H1 (cell line): ENCODE data around the gene TCF19. TPM values are rescaled to one million over a fixed set of nuclear protein-coding genes. Genes with fewer than 3 reads are reported as not detected.

ENCODE experiments used
- CHD7 ChIP-seq: fragments of 300-600 bp; sonication (generic); IDR thresholded peaks from 2 replicates; pipeline ENCODE4 v1.7.1; 2012; ENCODE audit warnings: low read length, moderate library complexity, mild to moderate bottlenecking, inconsistent platforms; ENCODE audit not compliant: insufficient replicate concordance
- CTCF ChIP-seq, 3 experiments: IDR thresholded peaks; 1 replicate in 2 of 3; 2 replicates in 1 of 3; pipeline versions ENCODE4 v1.5.1 to v1.6.1; 2011; ENCODE audit warnings: low read length in 3 of 3, mild to moderate bottlenecking in 3 of 3, inconsistent platforms in 2 of 3, low read depth in 1 of 3, moderate library complexity in 1 of 3; ENCODE audit not compliant: insufficient read depth in 1 of 3; ENCODE audit errors: control extremely low read depth in 1 of 3
- HDAC2 ChIP-seq, 2 experiments: fragments of 300-600 bp in 1 of 2; sonication (generic) in 1 of 2; IDR thresholded peaks; 2 replicates each; pipeline ENCODE4 v1.6.1; 2011 to 2012; ENCODE audit warnings: low read depth in 2 of 2, low read length in 2 of 2, mild to moderate bottlenecking in 2 of 2, moderate library complexity in 2 of 2, borderline replicate concordance in 1 of 2, inconsistent platforms in 1 of 2
- polyA plus RNA-seq, 7 experiments: library from polyadenylated mRNA; depleted of rRNA in 3 of 7; stranded (reverse) in 5 of 7; unstranded in 2 of 7; fragments of >200 nt in 5 of 7; fragments of 200-250 nt in 2 of 7; gene quantifications; 1 replicate in 5 of 7; 2 replicates in 1 of 7; 4 replicates in 1 of 7; pipeline versions ENCODE4 v1.2.1 to v1.2.3, GENCODE V29; 2011 to 2013; ENCODE audit warnings: missing spikeins in 2 of 7, mixed read lengths in 2 of 7
- total RNA-seq: library from RNA; stranded (reverse); fragmentation: NEBNext Ultra II Directional; extraction: Animal tissue kit (Norgen Biotek cat#: 25700); gene quantifications from 2 replicates; pipeline ENCODE4 v1.2.1, GENCODE V29; 2021

The TCF19 gene
- total and polyA plus RNA-seq, 2 of the 8 experiments (the other 6 are each of a cell fraction or from before 2014, with no cell fraction given) = 7.2 to 11.0 TPM

- TF ChIP-seq CTCF (IDR thresholded peaks at IDR 0.05; ENCODE audit: control extremely low read depth in 1 of 3, insufficient read depth in 1 of 3, low read depth in 1 of 3, low read length in 3 of 3) (peak in 2 of 3 experiments; percentile 12 to 35; a peak in 1 of 4 replicates), HDAC2 (IDR thresholded peaks at IDR 0.05; ENCODE audit: borderline replicate concordance in 1 of 2, low read depth in 2 of 2, low read length in 2 of 2) (no peak), CHD7 (no peak)
- TF ChIP-seq, all 59 proteins: peak for 2
These were observed 43.2 kb upstream of the TCF19 start (continued) for GRCh38 chr6:31114970-31115849.
